GM19193 (cell line): ENCODE data around the gene TFDP1.
A peak's percentile ranks its signal among the peaks of the same experiment; 100 is the strongest.

Experiments used
- POLR2A ChIP-seq: IDR thresholded peaks from 4 replicates; pipeline ENCODE4 v1.6.1; 2011; ENCODE audit not compliant: insufficient read depth, insufficient read length; ENCODE audit errors: extremely low read depth

TFDP1 gene

DNA sequence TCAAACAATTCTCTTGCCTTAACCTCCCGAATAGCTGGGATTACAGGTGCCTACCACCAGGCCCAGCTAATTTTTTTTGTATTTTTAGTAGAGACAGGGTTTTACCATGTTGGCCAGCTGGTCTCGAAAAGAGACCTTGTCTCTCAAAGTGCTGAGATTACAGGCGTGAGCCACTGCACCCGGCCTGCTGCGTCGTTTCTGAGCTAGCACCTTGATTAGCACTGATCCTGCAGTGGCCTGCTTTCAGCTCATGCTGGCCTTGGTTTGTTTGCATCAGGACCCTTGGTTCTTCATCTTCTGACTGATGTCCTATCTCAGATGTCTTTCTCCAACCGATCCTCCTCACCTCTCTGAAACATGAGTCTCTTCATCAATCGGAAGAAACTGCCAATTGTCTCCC lies 4.9 kb upstream of the TFDP1 start:
- no peak for TF ChIP-seq POLR2A

GRCh38 chr13:113581871-113582270 lies 2.7 kb upstream of the TFDP1 start:
- TF ChIP-seq POLR2A = no peak

DNA sequence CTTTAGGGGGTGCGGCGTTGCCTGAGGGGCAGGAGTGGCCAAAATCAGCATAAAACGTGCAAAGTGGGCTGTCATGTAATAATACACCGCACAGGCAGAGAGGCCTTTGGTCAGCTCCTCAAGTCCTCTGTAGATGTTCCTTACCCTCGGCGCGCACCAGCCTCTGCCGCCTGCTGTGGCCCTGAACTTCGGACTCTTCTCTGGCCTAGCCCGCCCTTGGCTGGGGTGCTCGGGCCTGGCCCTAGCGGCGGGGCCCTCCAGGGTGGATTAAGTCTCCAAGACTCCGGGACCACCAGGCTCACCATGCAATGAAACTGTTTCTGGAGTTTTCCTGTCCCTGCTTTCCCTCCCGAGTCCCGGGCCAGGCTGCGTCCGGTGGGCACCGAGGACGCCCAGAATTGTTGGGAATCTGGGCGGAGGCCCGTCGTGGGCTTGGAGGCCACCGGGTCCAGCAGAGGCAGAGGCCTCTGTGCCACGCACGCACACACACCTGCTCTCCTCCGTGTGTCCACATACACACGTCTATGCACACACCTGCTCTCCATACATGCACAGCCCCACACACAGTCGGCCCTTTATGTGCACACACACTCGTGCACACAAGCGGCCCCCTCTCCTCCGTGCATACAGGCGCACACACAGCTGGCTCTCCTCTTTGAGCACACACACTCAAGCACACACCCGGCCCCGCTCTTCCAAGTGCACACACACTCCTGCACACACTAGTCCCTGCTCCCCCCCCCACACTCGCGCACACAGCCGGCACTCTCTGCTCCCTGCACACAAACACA lies 1.5 kb upstream of the TFDP1 start:
- no peak for TF ChIP-seq POLR2A

DNA sequence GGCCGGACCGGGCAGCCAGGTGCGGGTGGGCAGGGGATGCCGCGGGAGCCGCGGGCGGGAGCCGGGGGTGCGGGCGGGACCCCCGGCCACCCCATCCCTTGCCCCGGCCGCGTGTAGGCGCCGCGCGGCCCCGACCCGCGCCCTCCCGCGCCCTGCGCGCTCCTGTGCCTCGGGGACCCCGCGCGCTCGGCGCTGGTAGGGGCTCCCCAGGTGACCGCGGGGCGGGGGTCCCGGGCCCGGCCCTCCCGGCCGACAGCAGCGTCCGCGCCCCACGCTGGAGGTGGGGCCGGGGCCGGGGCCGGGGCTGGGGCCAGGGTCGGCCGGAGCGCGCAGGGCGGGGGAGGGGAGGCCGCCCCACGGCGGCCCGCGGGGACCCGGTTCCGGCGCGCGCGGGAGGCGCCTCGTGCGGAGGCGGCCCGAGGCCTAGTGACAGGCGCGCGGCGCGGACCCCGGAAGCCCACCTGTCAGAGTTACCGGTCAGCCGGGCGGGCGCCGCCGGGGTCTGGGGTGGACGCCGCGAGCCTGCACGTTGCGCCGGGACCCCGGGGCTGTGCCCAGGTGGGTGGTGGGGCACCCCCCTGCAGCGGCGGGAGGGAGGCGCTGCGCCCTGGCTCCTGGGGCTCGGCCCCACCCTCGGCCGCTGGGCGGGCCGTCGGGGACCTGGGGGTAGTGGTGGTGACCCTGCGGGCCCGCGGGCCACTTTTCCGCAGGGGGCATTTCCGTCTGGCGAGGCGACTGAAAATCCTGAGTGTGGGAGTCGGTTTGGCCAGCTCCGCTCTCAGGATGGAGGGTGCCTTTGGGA lies 518 bp downstream of the TFDP1 start:
- peak; percentile 25 for TF ChIP-seq POLR2A

DNA sequence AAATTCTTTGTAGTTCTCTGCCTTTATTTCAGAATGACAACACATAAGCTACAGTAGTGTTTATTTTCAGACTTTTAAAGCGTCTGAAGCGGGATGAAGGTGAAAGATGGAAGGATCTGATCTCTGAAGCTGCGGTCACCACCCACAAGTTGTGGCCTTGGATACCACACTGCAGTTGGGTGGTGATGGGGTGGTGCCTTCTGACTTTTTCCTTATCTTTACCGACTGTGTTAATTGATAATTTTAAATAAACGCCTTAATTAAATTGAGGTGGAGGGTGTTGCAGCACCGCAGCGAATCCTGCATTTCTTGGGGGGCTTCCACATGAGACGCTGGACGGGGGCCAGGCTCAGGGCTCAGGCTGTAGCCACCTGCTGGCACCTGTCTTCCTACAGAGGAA lies 1.3 kb downstream of the TFDP1 start:
- no peak for TF ChIP-seq POLR2A

DNA sequence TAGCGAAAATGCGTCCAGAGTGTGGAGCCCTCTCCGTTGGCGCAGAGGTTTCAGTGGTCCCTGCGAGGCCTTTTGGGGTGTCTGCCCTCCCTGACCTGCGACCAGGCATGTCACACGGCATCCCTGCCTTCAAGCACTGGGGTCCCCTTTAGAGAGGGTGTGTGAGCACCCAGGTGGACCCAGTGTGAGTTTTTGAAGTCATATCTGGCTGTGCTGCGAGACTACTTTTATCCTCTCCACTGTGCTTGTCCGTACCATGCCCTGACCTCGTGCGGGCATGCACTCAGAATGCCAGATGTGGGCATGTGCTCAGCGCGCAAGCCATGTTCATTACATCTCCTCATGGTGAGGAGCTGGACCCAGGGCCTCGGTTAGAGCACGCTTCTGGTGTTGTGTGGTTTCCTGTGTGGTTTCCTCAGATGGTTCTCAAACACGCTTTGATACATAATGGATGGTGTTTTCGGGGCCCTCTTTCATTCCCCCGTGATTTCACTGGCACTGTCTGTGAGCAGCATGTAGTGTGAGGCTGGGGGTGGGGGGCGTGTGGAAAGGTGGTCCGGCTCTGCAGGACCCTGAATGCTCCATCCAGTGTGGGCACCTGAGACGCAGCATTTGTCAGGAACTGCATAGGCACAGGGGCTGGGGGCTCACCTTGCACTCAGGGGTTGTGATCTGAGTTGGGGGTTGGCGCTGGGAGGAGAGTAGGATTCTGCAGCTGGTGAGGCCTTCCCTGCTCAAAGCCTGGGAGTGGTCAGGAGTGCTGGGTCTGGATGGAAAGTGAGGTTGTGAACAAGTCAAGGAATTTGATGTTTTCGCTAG lies 2.3 kb downstream of the TFDP1 start:
- no peak for TF ChIP-seq POLR2A

- no peak for TF ChIP-seq POLR2A
Observed at GRCh38 chr13:113588394-113589111, 4.0 kb downstream of the TFDP1 start.

DNA sequence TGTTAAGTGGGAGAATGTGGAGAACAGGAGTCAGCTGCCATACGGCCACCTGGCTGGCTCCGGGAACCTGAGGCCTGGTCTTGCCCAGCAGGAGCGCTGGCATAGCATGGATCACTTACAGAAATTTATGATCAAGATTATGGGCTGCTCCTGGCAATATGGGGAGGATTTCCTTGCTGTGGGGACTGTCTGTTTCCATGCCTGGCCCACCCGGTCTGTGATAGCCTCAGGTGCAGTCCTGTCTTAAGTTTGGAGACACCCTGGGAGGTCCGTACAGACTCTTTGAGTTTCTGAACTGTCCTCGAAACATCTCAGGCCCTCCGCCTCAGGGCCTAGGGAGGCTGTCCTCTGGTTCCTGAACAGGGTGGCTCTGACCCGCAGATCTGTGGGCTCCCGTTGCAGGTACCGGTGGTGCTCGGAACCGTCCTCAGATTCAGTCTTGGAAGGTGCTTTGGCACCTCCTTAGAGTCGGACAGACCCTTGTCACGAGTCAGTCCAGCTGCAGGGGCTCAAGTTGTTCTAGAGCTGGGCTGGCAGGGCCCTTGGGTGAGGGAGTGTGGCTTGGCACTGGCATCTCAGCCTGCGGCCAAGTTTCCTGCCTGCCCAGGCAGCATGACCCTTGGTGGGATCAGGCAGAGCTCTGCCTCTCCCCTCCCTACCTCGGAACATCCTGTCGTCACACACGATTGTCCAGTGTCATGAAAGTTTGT lies 4.9 kb downstream of the TFDP1 start:
- TF ChIP-seq POLR2A = no peak

DNA sequence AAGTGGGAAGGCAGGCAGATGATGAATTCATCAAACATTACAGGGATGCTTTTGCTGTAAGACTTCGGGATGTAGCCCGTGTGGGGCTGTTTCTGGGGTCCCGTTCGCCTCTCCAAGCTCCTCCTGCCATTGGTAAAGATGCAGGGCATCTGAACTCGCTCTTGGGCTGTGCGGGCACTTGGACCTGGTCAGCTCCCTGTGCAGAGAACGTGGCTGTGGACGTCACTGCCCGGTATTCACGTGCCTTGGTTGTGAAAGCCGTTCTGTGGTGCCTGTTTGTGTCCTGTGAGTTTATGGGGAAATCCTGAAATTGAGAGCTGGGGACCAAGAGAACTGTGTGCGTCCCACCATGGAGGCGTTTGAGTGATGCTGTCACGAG lies 5.4 kb downstream of the TFDP1 start:
- TF ChIP-seq POLR2A = no peak

DNA sequence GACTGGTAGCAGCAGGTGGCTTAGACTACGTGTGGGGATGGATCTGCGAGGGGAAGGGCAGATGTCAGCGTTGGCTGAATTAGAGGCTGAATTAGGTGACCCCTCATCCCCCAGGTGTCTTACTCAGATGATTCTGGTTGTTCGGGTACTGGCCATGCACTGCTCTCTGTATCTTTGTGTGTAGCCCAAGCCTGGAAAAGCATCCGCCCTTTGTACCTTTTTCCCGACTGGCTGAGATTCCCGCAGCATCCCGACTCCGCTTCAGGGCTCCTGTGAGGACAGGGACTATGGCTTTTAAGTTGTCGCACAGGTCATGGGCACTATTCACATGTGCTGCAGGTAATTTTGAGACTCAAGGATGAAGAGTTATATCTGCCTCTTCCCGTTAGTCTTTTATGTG lies 7.2 kb downstream of the TFDP1 start:
- TF ChIP-seq POLR2A = no peak

GRCh38 chr13:113592571-113592970 lies 8.0 kb downstream of the TFDP1 start:
- no peak for TF ChIP-seq POLR2A

- no peak for TF ChIP-seq POLR2A
Observed at GRCh38 chr13:113595131-113595530, 10.6 kb downstream of the TFDP1 start.

DNA sequence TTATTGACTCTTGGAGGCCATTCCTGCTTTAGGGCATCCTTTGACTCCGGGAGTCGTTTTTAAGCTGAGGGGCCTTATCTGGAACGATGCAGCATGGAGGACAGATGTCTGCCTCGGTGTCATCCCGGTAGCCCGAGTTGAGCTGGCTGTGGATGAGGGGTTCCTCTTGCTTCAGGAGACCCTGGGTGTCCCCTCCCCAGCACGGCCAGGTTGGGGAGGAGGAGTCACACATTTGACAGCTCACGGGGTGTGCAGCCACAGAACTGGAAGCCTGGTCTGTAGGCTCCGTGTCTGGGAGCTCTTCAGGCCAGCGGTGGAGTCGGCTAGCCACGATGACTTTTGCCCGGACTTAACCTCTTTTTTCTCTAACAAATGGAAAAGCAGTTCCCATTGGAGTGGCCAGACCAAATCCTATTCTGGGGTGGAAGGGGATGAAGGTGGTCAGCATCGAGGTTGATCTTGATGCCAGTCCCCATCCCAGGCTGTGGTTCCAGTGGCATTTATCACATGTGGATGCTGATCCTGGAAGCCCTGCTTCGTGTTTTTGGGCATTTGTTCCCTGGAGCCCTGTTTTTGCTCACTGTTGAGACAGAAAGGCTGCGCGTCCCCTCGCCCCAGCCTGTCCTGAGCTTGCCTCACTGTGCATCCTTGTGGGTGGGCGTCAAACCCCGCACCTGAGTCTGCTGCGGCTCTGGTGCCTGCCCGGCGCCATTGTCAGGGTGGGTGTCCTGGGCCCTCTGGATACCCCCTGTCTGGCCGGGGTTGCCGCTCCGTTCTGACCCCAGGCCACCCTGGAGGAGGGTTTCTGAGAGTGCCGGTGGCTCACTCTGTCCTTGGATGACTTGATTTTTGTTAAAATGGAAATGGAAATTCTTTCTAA lies 12.0 kb downstream of the TFDP1 start:
- TF ChIP-seq POLR2A = no peak
